ENCODE data around the gene BRMS1L.

DNA sequence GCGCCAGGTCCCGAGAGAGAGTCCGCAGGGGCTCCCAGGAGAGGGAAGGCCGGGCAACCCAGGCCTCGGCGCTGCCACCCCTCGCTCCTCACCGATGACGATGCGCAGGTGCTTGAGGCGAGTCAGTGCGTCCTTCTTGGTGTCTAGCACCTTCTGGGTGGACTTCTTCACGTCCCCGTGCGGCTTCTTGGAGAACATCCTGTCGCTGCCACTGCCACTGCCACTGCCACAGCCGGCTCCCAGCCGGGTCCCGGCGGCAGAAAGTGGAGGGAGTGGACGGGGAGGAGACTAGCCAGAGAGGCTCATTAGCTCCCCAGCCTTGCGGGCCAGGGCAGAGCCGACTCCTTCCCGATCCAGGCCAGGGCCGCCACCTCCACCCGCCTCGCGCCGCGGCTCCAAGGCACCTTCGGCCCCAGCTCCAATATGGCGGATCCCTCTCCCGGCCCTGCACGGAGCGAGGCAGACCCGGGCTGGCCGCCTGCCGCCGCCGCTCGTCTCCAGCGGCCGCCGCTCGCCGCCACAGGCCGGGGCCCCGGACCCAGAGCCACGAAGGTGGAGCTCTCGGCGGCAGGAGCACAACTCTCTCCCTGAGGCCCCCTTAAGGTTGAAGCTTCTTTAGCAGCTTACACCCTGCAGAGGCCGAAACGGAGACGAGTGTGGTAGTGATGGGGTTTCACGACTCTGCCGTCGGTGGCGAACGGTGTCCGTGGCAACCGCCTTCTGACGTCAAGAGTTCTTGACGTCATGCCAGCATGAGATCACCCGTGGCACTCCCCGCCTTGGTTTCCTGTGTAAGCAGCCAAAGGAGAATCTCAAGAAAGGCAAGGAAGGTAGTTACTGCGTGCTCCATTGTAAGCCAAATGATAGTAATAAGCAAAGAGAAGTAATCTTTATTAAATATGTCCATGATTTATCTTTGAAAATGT is 17.2 kb upstream of the BRMS1L start, which contains the start of gene RALGAPA1:
- TF ChIP-seq, protein P1, sequence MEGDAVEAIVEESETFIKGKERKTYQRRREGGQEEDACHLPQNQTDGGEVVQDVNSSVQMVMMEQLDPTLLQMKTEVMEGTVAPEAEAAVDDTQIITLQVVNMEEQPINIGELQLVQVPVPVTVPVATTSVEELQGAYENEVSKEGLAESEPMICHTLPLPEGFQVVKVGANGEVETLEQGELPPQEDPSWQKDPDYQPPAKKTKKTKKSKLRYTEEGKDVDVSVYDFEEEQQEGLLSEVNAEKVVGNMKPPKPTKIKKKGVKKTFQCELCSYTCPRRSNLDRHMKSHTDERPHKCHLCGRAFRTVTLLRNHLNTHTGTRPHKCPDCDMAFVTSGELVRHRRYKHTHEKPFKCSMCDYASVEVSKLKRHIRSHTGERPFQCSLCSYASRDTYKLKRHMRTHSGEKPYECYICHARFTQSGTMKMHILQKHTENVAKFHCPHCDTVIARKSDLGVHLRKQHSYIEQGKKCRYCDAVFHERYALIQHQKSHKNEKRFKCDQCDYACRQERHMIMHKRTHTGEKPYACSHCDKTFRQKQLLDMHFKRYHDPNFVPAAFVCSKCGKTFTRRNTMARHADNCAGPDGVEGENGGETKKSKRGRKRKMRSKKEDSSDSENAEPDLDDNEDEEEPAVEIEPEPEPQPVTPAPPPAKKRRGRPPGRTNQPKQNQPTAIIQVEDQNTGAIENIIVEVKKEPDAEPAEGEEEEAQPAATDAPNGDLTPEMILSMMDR (conservative IDR thresholded peaks at IDR 0.05): peak; percentile 62
- peak; percentile 81 for TF ChIP-seq ZFX (IDR thresholded peaks at IDR 0.05)
